DND-41 (cell line): ENCODE data around the gene AJAP1.

ENCODE experiments used
- CTCF ChIP-seq: IDR thresholded peaks from 2 replicates; pipeline ENCODE4 v1.5.1; 2012; ENCODE audit warnings: borderline replicate concordance, low read length, moderate library complexity, mild to moderate bottlenecking; ENCODE audit not compliant: poor library complexity, severe bottlenecking; ENCODE audit errors: extremely low read depth
- EZH2 ChIP-seq: IDR thresholded peaks from 3 replicates; pipeline ENCODE4 v1.6.1; 2012; ENCODE audit warnings: borderline replicate concordance, low read depth, mild to moderate bottlenecking, moderate library complexity, low read length, inconsistent platforms; ENCODE audit not compliant: severe bottlenecking

- TF ChIP-seq EZH2: no peak
- no peak for TF ChIP-seq CTCF
Measured at GRCh38 chr1:4752059-4752458, 97.7 kb downstream of the AJAP1 start.
